ENCODE data around the gene PLIN5.
A peak's percentile ranks its signal among the peaks of the same experiment; 100 is the strongest.

Gene PLIN5

DNA sequence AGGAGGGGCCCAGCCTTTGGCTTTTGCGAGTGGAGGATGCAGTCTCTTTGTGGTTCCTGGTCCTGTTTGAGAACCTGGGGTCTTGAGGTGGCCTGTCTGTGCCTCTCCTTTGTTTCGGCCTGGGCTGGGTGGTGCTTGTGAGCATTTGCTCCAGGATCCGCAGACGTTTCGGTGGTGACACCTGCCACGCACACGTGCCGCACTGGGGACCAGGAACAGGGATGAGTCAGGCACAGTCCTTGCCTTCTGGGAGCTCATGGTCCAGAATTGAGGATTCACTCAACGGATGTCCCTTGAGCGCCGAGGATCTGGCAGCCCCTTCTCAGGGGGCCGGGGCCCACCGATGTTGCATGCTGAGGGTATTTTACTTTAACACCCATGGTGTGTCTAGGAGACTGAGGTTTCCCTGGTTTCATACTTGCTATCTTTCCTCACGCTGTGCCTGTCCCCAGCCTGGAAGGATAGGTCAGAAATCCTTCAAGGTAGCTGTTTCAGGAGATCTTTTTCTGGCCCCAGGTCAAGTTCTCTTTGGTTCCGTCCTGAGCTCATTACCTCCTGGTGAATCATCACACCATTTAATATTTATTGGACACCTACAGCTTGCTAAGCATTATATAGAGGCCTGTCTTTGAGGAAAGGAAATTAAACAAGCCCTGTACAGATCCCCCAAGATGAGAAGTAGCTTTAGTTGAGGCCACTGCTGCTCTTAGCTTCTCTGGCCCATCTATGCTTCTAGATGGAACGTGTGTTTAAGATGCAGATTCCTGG is 57.8 kb downstream of the PLIN5 start:
- DNase-seq: no peak

DNA sequence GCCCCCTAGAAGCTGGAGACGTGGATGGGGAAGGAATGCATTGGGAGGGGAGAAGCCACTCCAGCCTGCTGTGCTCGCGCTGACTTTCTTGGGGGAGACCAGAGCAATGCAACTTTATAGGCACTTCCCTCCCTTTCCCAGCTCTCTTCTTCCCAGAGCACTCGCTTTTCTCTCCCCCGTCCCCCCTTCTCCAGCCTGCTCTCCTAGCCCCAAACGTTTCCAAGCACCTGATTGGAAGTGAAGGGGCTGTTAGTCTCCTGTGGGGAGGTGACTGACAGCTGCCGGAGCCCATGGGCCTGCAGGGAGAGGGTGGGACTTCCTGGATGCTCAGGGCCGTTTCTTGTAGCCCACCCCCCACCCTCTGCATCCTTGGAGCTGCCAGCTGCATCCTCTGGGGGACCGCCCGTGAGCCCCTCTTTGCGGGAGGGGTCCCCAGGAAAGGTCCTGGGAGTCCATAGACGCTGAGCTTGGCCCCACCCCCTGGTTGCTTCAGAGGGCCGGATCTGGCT is 60.5 kb downstream of the PLIN5 start:
- DNase-seq: peak; percentile 28

DNA sequence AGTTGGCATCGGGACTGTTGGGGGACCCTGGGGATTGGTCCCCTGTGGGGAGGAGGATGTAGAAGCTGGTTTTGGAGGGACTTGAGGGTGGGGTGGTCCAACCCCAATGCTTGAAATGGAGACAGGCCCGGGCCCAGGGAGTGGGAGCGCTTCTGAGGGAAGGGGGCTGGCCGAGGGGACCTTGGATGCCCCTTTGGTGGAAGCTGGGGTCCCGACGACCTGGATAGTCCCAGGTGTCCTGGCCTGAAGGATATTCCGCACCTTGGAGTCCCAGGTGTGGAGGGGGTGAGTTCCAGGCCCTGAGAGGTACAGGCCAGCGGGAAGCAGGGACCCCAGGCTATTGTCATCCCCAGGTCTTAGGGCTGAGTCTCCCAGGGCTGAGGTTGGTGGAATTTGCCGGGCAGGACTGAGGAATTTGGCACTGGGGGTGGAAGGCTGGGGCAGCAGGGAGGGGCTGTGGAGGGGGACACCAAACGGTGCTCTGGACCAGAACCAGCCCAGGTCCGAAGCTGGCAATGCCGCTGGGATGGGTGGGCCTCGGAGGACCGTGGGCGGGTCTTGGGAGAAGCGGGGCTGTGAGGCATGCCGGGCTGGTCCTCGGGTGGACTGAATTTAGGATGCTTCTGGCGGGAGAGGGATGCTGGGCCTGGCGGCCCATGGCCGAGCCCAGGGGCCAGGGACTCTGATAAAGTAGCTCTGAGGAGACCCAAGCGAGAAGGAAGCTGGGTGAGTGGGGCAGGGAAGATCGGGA is 61.1 kb downstream of the PLIN5 start:
- no peak for DNase-seq

DNA sequence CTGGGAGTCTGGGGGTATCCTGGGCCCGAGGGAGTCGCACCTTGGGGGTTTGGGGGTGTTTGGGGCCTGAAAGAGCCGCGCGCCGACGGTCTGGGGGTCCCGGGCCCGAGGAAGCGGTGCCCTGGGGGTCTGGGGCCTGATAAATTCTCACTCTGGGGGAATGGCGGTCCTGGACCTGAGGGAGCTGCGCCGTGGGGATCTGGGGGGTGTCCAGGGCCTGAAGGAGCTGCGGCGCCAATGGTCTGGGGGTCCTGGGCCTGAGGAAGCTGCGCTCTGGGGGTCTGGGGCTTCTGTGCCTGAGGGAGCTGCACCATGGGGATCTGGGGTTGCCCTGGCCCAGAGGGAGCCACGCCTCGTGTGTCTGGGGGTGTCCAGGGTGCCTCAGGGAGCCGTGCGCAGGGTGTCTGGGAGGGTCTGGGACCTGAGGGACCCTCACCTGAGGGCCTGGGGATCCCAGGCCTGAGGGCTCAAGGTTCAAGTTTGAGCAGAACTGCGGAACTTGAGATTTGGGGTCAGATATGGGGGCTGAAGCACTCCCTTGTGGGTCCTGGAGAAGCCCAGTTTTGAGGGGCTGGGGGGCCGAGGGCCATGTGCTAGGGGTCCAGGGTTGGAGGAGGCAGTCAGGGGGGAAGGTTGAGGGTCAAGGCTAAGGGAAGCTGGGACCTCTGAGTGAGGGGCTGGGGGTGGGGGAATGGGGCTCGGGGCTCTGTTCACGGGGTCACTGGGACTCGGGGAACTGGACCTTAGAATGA is 61.8 kb downstream of the PLIN5 start:
- DNase-seq: no peak
